NCI-H2029 (cell line): ENCODE measurements around the gene GPR176.
"Not testable (repeated sequence)": the region's sequence is repeated elsewhere in the genome, so short reads cannot be mapped to it uniquely, and the experiment has no call there.

Experiments
- DNase-seq: peaks from one replicate; lab custom pipeline; 2025; lab: John Stamatoyannopoulos, UW

GPR176 gene

DNA sequence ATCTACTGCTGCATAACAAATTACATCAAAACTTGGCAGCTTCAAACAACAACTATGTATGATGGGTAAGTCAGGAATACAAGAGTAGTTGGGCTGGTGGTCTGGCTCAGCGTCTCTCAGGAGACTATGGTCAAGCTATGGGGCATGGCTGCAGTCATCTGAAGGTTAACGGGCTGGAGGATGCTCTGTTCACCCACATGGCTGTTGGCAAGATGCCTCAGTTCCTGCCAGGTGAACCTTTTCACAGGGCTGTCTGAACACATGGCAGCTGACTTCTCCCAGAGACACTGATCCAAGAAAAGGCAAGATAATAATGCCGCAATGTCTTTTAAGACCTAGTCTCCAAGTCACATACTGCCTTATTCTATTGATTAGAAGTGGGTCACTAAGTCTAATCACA is 63.7 kb downstream of the GPR176 start:
- no peak for DNase-seq

DNA sequence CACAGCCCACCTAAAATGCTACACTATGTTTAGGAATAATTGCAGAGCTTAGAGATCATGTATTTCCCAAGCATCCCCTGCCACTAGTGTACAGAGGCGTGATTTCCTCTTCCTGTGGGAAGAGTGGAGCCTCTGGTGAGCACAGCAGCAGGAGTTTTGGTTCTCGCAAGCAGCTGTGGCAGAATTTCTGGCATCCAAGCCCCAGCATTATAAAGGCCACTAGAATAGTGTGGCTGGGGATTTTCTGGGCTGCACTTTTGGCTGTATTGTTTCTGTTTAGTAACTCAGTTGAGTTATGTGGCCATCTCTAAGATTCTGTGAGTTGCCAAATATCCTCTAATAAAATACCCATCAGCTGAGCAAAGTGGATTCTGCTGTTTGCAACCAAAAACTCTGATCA is 64.7 kb downstream of the GPR176 start:
- DNase-seq = no peak

DNA sequence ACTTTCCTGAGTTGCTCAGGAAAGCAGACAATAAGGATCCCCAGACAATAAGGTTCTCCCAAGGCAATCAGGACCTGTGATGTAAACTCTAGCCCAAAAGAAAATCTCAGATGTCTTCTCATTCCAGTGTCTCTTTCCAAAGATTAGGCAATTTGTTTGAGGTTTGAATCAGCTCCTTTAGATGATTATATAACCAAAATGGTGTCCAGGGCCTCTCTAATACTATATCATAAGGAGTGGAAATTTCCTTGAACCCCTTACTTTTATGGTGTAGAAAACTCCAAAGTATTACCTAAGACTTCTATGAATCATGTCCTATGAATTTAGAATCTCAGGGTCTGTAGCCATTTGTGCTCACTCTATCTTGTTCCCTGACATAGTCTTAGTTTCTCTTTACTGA is 65.9 kb downstream of the GPR176 start:
- DNase-seq = no peak

DNA sequence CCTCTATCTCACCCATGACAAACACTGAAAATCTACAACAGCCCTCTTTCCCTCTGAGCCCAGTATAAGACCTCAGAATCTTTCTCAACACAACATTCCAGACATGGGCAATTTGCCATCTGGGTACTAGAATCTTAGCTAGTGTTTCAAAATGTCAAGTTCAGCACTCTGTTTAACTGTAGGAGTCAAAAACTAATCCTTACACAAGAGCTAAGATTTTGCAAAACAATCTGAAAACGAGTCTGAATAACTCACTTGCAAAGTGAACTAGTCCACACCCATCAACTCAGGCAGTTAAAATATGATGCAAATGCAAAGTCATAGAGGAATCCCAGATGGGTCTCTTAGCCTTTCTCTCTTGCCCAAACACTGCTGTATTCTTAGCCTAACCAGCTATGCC is 67.8 kb downstream of the GPR176 start:
- no peak for DNase-seq

DNA sequence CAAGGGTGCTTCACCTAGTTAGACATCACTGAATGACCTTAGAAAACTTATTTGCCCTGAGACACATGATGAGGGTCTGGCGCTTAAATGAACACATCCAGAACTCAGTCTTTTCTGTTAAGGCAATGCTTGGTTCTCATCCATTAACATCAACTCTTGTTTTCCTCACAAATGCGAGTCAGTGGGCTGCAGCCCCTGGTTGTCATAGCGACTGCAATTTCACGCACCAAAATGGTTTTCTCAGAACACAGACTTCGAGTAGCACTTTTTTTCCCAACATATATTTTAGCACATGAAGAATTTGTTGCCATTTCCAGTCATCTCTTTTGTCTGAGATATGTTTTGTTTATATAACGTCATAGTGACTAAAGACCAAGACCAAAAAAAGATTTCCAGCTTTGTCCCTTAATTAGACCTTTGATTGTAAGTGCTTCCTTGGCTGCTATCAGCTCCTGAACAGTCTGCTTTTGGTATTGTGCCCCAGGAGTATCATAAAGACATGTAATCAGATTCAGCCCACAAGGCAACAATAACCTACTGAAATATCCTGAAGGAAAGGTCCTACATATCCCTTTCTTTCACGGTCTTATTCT is 68.5 kb downstream of the GPR176 start:
- DNase-seq = no peak

DNA sequence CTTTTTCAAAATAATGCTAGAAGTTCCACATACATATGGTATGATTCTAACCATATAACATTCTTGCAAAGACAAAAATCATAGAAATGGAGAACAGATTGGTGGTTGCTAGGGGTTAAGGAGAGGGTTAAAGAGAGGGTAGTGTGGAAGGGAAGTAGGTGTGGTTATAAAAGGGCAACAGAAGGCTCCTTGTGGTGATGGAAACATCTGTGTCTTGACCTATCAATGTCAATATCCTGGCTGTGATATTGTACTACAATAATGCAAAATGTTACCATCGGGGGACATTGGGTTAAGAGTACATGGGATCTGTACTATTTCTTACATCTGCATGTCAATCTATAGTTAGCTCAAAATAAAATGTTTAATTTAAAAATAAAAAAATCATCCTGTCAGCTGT is 69.6 kb downstream of the GPR176 start:
- no peak for DNase-seq

DNA sequence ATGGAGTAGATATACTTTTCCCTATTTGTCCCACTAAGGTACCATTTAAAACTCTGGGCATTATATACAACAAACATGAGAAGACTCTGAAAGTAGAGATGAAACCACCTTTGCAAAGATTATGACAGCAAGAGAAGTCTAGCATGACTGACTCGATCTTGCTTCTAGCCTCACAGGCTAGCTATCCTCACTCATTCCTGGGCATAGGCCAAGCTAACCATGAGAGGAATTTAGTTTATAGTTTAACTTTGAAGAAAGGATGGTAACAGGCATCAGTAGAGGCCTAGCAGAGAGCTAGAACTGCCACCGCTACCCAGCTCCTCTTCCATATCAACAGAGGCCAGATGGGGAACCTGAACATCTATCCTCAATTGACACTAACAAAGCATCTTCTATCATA is 74.0 kb downstream of the GPR176 start:
- no peak for DNase-seq

DNA sequence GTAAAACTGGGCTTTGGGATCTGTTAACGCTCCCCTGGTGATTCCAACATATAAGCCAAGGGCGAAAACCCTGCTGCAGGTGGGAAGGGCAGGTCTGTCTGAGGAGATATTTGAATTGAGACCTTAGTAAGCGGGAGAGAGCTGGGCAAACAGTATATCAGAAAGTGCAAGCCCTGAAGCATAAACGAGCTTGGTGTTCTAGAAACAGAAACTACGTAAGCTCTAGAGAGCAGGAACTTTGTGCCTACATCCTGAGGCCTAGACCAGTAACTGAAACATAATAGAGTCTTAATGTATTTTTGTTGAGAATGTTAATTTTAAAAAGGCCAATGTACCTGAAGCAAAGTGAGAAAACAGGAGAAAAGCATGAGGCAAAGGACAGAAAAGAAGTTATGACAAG is 74.5 kb downstream of the GPR176 start:
- no peak for DNase-seq

DNA sequence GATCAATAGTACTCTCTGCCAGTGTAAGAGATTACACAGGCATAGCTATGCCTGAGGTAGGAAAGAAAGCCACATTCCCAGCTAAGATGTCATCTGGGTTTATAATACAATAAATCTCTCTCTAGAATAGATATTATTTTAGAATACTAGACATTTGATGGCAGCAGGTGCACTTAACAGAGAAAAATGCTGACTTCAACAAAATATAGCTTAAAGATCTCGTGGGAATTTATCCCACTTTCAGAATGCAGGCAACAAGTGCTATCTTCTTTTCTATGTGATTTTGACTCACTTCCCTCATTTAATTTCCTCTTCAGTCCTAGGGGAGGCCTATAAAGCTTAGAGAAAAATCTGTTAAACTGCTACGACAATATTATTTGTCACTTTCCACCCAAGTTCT is 76.5 kb downstream of the GPR176 start:
- DNase-seq = no peak

DNA sequence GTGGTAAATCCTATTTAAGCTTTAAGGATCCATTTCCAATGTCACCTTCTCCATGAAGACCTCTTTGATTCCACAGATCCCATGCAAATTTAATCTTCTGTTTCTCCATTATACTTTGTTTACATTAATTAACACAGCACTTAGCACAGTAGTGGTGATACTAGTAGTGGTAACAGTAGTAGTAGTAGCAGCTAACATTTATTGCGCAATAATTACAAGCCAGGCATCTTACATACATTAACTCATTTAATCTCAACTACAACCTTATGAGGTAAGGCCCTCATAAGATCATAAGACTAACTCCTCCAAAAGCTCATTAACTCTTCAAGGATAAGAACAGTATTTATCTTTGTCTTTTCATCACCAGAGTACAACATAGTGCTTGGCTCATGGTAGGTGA is 82.6 kb downstream of the GPR176 start:
- no peak for DNase-seq

DNA sequence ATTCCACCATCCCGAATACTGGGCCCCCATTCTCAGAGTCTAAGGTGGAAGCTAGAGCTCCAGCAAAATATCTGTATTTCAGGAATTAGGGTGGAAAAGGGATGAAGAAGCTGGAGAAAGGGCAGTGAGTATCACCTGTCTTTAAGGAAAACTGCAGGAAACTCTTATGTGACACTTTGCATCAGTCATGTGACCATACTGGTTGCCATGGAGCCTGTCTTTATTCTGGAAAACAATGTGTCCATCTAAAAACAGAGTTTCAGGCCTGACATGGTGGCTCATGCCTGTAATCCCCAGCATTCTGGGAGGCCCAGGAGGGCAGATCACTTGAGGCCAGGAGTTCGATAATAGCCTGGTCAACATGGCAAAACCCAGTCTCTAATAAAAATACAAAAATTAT is 84.5 kb downstream of the GPR176 start:
- peak; percentile 21 for DNase-seq

DNA sequence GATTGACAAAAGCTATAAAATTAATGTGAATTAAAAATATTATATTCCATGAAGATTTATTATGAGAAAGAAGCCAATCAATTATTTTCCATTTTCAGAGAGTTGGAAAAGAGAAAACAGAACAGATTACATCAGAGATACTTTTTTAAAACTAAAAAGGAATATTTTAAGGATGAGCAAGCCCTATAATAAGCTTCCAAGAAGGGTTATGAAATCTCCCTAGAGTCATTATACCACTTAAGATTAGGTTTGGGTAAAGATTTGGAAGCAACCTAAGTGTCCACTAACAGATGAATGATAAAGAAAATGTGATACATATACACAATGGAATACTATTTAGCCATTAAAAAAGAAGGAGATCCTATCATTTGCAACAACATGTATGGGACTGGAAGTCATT is 85.8 kb downstream of the GPR176 start:
- DNase-seq = no peak

DNA sequence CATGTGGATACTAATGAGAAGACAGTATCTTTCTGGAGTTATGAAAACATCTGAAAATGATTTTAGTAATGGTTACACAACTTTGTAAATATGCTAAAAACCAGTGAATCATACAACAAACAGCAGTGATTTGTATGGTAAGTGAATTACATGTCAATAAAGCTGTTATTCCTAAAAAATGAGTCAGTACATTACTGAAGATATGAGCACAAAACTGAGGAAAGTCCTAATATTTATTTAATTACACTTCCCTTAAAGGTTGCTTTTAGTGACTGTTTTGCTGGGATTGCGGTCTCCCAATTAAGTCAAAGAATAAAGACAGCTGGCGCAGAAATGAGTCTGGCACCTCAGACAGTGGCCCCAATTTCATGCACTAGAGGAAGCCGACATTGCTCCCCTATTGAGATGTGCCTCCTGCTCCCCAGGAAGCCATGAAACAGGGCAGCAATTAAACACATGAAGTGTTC is 86.5 kb downstream of the GPR176 start:
- no peak for DNase-seq

DNA sequence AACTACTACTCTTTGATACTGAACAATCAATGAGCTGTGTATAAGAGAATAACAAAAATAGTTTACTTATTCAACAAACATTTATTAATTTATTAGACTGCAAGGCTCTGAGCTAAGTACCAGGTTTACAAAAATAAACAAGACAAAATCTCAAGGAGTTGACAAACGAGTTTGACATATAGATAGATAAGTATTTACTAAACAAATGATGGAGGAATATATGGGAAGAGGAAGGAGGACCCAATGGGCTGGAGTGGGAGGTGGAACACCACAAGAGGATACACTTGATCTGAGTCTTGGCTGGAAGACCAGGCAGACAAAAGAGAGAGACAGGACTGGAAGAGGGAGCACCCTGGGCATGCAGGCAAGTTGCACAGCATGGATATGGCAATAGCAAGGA is 89.9 kb downstream of the GPR176 start:
- no peak for DNase-seq

DNA sequence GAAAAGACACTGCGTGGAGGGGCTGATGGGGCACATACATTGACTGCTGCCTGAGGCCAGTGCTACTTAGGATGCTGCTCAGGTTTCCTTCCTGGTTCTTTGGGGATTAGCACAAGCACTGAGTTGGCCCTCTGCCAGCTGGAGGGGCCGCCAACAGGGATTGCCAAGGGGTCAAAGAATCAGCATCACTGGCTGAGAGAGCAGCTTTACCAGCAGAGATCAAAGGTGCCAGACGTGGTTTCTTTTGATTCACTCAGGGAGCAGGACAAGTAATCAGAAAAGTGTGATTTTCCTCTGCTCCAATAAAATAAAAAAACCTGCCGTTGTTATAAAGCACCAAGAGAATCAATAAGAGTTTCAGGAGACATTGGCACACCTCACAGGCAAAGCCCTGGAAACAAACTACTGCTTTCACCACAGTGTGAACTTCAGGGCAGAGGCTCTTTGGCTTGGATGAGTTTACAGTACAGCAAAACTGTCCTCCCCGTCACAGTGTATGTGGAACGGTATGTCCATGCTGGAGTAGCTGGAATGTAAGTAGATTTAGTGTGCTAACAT is 91.6 kb downstream of the GPR176 start:
- DNase-seq = peak; percentile 27

DNA sequence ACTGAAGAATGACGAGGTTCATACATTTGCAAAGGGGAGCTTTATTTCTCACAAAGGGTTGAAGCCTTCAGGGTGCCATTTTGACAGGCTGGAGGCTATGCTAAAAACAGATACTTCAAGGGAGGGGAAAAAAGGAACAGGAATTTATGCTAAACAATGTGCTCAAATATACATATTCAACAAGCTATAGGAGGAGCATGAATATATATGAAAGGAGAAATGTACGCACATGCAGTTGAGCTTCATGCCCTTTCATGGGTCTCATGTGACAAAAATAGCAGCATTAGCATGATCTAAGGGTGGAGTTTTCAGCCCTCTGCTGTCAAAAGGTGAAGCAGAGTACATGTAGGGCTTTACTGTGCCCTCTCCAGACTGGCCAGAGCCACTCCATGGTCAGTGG is 93.1 kb downstream of the GPR176 start:
- DNase-seq = no peak

DNA sequence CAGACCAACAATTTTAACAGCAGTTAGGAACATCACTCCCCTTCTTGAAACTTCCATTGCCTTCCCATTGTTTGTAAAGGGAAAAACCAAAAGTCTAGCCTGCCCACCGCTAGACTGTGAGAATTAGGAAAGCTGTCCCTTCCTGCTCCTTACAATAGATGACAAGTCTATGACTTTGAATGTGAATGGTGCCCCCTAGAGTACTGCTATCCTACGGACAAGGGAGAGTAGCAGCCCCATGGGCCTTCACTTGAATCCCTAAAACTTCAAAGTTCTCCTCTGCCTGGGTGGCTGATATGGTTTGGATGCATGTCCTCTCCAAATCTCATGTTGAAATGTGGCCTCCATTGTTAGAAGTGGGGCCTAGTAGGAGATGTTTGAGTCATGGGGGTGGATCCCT is 96.4 kb downstream of the GPR176 start:
- DNase-seq = no peak

DNA sequence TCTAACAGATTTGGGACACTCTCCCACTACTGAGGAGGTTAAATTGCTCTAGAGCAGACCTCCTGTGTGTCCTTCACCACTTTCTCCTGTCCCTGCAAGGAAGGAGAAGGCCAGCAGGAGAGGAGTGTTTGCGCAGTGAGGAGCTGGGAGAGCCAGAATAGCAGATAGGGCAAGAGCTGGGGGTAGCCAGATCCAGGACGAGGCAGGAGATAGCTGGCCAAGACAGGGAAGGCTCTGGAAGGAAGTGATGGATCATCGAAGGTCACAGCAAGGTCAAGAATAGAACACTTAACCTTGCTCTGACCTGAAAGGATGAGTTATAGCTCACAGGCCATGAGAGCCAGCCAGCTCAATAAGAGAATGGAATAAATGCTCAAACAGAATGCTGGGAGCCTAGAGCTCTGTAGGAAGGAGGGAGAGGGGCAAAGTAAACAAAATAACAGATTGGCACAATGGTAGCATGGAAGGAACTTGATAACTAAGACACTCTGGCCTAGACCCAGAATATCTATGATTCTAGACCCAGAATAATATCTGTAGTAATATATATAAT is 99.9 kb downstream of the GPR176 start:
- no peak for DNase-seq

DNA sequence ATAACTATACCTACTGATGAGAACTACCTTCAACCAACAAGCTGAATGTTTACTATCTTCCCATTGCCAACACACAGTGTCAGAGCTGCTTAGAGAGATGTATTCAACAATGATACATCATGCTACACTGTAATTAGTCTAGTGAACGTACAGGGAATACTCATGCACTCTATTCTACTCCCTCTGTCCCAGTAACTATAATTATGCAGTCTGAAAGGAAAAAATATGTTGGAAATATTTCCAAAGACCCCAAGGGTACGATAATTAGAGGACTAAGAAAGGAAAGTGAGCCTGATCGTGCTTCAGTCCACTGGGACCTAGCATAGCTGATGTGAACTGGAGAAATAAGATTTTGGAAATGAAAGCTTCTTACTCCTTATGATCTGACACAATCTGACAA is 100.5 kb downstream of the GPR176 start:
- no peak for DNase-seq

DNA sequence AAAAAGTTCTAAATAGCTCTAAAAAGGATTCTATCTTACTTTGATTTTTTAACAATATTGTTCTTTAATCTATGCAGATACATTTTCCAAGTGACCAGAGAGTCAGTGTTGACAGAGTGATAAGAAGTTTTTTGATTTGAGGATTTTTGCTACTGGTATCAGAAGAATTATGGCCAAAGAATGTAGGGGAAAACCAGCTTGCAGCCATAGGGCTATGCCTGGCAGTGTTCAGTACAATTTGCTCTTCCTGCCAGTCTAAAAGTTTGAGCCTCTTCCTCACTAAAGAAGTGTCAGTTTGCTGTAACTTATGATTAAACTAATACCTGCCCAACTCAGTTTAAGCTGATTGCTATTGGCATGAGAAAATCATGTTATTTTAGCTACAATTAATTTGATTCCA is 102.2 kb downstream of the GPR176 start:
- no peak for DNase-seq

DNA sequence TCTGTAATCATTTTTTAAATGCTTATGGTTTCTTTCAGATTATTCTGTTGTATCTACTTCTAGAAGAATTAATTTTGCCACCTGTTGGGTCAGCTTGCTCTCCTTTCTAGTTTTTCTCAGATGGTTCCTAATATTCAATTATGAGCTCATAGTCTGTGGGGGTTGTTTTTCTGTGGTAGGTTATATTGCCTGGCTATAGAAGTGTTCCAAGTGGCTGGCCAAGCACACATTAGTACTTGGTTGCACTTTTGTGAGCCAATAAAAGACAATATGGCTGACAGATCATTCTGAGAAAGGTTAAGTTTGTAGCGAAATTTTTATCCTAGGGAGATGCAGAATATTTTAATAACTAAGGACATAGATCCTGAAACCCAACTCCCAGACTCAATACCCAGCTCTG is 105.6 kb downstream of the GPR176 start:
- no peak for DNase-seq

DNA sequence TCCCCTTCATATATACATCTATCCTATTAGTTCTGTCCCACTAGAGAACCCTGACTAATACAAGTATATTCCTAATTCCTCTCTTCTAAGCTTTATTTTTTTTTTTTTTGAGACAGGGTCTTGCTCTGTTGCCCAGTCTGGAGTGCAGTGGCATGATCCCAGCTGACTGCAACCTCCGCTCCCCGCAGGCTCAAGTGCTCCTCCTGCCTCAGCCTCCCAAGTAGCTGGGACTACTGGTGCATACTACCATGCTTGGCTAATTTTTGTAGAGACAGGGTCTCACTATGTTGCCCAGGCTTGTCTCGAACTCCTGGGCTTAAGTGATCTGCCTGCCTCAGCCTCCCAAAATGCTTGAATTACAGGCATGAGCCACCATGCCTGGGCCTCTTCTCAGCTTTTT is 107.4 kb downstream of the GPR176 start:
- not testable (repeated sequence) for DNase-seq

DNA sequence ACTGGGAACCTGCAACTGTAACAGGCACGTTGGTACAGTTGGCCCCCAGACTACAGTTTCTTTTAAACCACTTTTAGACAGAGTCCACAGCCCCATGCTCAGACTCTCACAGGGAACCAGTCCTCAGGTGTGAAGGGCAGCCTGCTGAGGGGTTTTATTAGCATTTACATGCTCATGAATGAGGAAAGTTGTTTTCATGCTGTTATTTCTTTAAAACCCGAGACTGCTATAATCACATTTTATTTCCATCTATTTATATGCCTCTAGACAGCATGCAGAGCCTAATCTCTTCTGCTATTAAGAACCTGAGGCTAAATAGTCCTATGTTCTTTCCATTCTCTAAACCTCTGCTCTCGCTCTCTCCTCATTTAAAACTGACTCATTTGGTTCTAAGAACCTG is 111.2 kb downstream of the GPR176 start:
- no peak for DNase-seq

DNA sequence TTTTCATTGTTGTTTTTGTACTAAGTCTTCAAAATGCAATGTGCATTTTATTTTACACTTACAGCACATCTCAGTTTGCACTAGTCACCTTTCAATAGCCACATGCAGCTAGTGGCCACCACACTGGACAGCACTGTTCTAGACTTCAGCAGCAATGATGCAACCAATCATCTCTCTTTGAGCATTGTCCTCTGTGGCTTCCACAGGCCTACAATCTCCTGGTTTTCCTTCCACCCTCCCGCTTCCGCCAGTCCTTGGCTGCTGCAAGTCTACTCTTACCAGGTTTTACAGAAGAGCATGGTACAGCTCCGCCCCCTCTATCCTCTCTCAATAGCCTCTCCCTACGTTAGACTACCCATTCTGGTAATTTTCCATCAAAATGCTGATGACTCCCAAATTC is 112.3 kb downstream of the GPR176 start:
- DNase-seq = no peak
